ENCODE data around the gene EVI5L. TPM values are rescaled to one million over a fixed set of nuclear protein-coding genes. Genes with fewer than 3 reads are reported as not detected.

Gene EVI5L
- total and polyA plus RNA-seq, 2 of the 4 experiments (the other 2 are of a cell fraction) = 12.7 to 14.6 TPM

DNA sequence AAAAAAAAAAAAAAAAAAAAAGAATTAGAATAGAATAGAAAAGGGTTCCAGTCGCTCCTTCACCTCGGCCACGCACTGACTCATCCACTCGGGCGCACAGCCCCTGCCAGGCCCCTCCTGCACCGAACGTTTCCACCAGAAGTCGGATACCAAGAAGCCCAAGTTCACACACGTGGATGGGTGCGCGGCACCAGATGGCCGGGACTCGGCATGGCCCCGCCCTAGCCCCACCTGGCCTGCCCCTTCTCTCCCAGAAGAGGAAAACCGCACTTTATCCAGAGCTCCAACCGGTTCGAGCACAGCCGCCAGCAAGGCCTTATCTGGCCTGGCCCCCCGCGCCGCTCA, 38.3 kb downstream of the EVI5L start:
- Histone ChIP-seq H3K36me3 (ENCODE audit: control insufficient read depth, insufficient read depth, low read length) (no peaks in the 10 kb centered on the region), H3K27me3 (ENCODE audit: control insufficient read depth, insufficient read depth, low read length) (peaks cover 13% of the 10 kb centered on the region), H3K9ac (ENCODE audit: low read depth, low read length) (no peak overlapping the region), H3K23ac (ENCODE audit: low read depth, low read length) (no peak overlapping the region), H4K20me1 (ENCODE audit: insufficient read depth, low read length) (peaks cover 10% of the 10 kb centered on the region), H3K9me1 (ENCODE audit: insufficient read depth, low read length) (no peaks in the 10 kb centered on the region), H3K27ac (ENCODE audit: insufficient read depth, low read length) (no peak overlapping the region), H3K4ac (ENCODE audit: low read depth, low read length) (no peak overlapping the region), H3K79me1 (ENCODE audit: low read depth in 1 of 2, low read length in 2 of 2) (no peaks in the 10 kb centered on the region), H2BK20ac (ENCODE audit: low read depth, low read length) (no peak overlapping the region), H3K4me1 (ENCODE audit: control insufficient read depth, insufficient read depth, low read length) (peaks cover 12% of the 10 kb centered on the region), H2BK15ac (ENCODE audit: low read depth, low read length) (no peak overlapping the region), H2AK5ac (ENCODE audit: low read depth, low read length) (no peak overlapping the region), H2BK5ac (ENCODE audit: low read depth, low read length, poor library complexity, severe bottlenecking) (no peak overlapping the region), H3K4me3 (ENCODE audit: insufficient read depth, low read depth, low read length) (peak overlapping the region; percentile 43; the same call in 1 of the 2 replicates), H3K14ac (replicated peaks; ENCODE audit: low read depth, low read length) (no peak overlapping the region), H3K9me3 (ENCODE audit: control insufficient read depth, insufficient read depth, low read length) (no peaks in the 10 kb centered on the region), H4K91ac (ENCODE audit: insufficient read depth, low read depth, low read length) (no peak overlapping the region), H2BK120ac (ENCODE audit: low read depth, low read length) (no peak overlapping the region), H2AFZ (replicated peaks; ENCODE audit: low read length, poor library complexity) (peak overlapping the region; percentile 88), H3K4me2 (ENCODE audit: low read depth, low read length) (peak overlapping the region; percentile 91), H2AK9ac (replicated peaks; ENCODE audit: low read depth, low read length, poor library complexity) (no peak overlapping the region), H4K8ac (ENCODE audit: low read depth in 2 of 2, low read length in 2 of 2) (no peak overlapping the region), H3K56ac (ENCODE audit: extremely low read depth, insufficient read depth, low read length) (no peak overlapping the region), H3K18ac (ENCODE audit: low read depth, low read length) (no peak overlapping the region), H4K5ac (ENCODE audit: low read depth, low read length) (no peak overlapping the region)
- TF ChIP-seq FOS (IDR thresholded peaks at IDR 0.05; ENCODE audit: low read depth, low read length) (no peak), MAFK (IDR thresholded peaks at IDR 0.05; ENCODE audit: low read depth, low read length) (no peak), CEBPB (IDR thresholded peaks at IDR 0.05; ENCODE audit: low read depth, low read length) (no peak), BHLHE40 (IDR thresholded peaks at IDR 0.05; ENCODE audit: low read depth, low read length) (no peak), CHD1 (IDR thresholded peaks at IDR 0.05; ENCODE audit: low read depth, low read length) (no peak), MAZ (IDR thresholded peaks at IDR 0.05; ENCODE audit: borderline replicate concordance, low read depth, low read length) (no peak), MXI1 (IDR thresholded peaks at IDR 0.05; ENCODE audit: borderline replicate concordance, low read depth, low read length) (no peak), RFX5 (IDR thresholded peaks at IDR 0.05; ENCODE audit: low read depth, low read length) (no peak), RCOR1 (IDR thresholded peaks at IDR 0.05; ENCODE audit: insufficient replicate concordance, low read length) (no peak), RAD21 (IDR thresholded peaks at IDR 0.05; ENCODE audit: low read length) (no peak), POLR2A (IDR thresholded peaks at IDR 0.05; ENCODE audit: low read depth, low read length) (no peak), NFE2L2 (IDR thresholded peaks at IDR 0.05; ENCODE audit: low read depth, low read length) (no peak), SMC3 (IDR thresholded peaks at IDR 0.05; ENCODE audit: low read depth, low read length) (no peak)
- TF ChIP-seq, protein P1, sequence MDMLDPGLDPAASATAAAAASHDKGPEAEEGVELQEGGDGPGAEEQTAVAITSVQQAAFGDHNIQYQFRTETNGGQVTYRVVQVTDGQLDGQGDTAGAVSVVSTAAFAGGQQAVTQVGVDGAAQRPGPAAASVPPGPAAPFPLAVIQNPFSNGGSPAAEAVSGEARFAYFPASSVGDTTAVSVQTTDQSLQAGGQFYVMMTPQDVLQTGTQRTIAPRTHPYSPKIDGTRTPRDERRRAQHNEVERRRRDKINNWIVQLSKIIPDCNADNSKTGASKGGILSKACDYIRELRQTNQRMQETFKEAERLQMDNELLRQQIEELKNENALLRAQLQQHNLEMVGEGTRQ (IDR thresholded peaks at IDR 0.05; ENCODE audit: low read depth, low read length) = no peak
- TF ChIP-seq, protein P2, sequence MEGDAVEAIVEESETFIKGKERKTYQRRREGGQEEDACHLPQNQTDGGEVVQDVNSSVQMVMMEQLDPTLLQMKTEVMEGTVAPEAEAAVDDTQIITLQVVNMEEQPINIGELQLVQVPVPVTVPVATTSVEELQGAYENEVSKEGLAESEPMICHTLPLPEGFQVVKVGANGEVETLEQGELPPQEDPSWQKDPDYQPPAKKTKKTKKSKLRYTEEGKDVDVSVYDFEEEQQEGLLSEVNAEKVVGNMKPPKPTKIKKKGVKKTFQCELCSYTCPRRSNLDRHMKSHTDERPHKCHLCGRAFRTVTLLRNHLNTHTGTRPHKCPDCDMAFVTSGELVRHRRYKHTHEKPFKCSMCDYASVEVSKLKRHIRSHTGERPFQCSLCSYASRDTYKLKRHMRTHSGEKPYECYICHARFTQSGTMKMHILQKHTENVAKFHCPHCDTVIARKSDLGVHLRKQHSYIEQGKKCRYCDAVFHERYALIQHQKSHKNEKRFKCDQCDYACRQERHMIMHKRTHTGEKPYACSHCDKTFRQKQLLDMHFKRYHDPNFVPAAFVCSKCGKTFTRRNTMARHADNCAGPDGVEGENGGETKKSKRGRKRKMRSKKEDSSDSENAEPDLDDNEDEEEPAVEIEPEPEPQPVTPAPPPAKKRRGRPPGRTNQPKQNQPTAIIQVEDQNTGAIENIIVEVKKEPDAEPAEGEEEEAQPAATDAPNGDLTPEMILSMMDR (conservative IDR thresholded peaks at IDR 0.05; ENCODE audit: low read depth, low read length) = no peak
- TF ChIP-seq, protein P3, sequence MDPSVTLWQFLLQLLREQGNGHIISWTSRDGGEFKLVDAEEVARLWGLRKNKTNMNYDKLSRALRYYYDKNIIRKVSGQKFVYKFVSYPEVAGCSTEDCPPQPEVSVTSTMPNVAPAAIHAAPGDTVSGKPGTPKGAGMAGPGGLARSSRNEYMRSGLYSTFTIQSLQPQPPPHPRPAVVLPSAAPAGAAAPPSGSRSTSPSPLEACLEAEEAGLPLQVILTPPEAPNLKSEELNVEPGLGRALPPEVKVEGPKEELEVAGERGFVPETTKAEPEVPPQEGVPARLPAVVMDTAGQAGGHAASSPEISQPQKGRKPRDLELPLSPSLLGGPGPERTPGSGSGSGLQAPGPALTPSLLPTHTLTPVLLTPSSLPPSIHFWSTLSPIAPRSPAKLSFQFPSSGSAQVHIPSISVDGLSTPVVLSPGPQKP (IDR thresholded peaks at IDR 0.05; ENCODE audit: borderline replicate concordance, low read depth, low read length) = no peak
- no CpG with 5 or more reads among the region's 21 CpGs for WGBS, 2 experiments (ENCODE audit: extremely low coverage in 2 of 2, insufficient read length in 1 of 2)
- ChIA-PET POLR2A (ENCODE audit: unreplicated experiment) (no interaction called here), CTCF (interaction anchor here (0.6 to 1.9 kb wide), 5 partner anchors 15 to 61 kb away, joined by 4 to 6 read pairs (median 4); partner anchors contain the start of gene MAP2K7)
- intact Hi-C loops (cut with micrococcal nuclease) (no loop called here), in situ Hi-C loops (cut with MboI; ENCODE audit: low sequenced_read_pairs) (no loop called here), dilution Hi-C loops (cut with HindIII; ENCODE audit: low sequenced_read_pairs, unreplicated experiment) (no loop called here)
- DNase-seq (no peak), ATAC-seq (ENCODE audit: low read depth) (no peak)
- BruUV-seq (replicated peaks) = no TSS peak
